CD4-positive, alpha-beta memory T cell (primary cell): ENCODE results near the gene SLC66A2. TPM values are rescaled to one million over a fixed set of nuclear protein-coding genes. Genes with fewer than 3 reads are reported as not detected.

Experiments
- CTCF ChIA-PET: fragments of 350-600 bp; sonication (Branson Sonifier 250); formaldehyde crosslinking; loops from one replicate; lab custom pipeline; 2021; ENCODE audit warnings: inconsistent platforms; ENCODE audit not compliant: partially characterized antibody; lab: Charles Lee
- POLR2A ChIA-PET: fragments of 350-600 bp; sonication (Branson Sonifier 250); formaldehyde crosslinking; loops from one replicate; lab custom pipeline; 2021; ENCODE audit not compliant: partially characterized antibody; lab: Charles Lee
- DNase-seq, 5 donors: peaks; one replicate each; pipeline versions ENCODE4 v3.0.0 to v3.0.0-alpha.2; 2020 to 2022; ENCODE audit warnings: mixed read lengths in 1 of 5
- H3K27ac ChIP-seq: one replicate; pipeline ENCODE4 v1.7.0; 2013; ENCODE audit warnings: low read depth, low read length
- H3K27me3 ChIP-seq: 2 replicates; pipeline ENCODE4 v1.7.0; 2013; ENCODE audit warnings: mild to moderate bottlenecking, low read length, moderate library complexity; ENCODE audit not compliant: insufficient read depth
- H3K36me3 ChIP-seq: 2 replicates; pipeline ENCODE4 v1.7.0; 2013; ENCODE audit warnings: mild to moderate bottlenecking, low read length, moderate library complexity; ENCODE audit not compliant: insufficient read depth
- H3K4me1 ChIP-seq: 2 replicates; pipeline ENCODE4 v1.7.0; 2013; ENCODE audit warnings: mild to moderate bottlenecking, low read length, moderate library complexity; ENCODE audit not compliant: insufficient read depth
- H3K4me3 ChIP-seq, 2 donors: one replicate each; pipeline ENCODE4 v1.7.0; 2013; ENCODE audit warnings: low read length in 2 of 2, mild to moderate bottlenecking in 1 of 2
- H3K9me3 ChIP-seq, 2 donors: one replicate each; pipeline ENCODE4 v1.7.0; 2013; ENCODE audit warnings: low read length in 2 of 2, control low read depth in 1 of 2; ENCODE audit not compliant: control insufficient read depth in 1 of 2
- H3K27ac Mint-ChIP-seq, 7 donors: one replicate each; pipeline ENCODE4 v1.8.0; 2020 to 2021; ENCODE audit warnings: mixed read lengths in 7 of 7, mild to moderate bottlenecking in 6 of 7, inconsistent platforms in 3 of 7, moderate library complexity in 3 of 7
- H3K27me3 Mint-ChIP-seq, 2 donors: one replicate each; pipeline ENCODE4 v1.8.0; 2020 to 2021; ENCODE audit warnings: mixed read lengths in 2 of 2
- H3K36me3 Mint-ChIP-seq, 2 donors: one replicate each; pipeline ENCODE4 v1.8.0; 2020 to 2021; ENCODE audit warnings: mixed read lengths in 2 of 2, inconsistent platforms in 1 of 2, mild to moderate bottlenecking in 1 of 2
- H3K4me1 Mint-ChIP-seq, 4 donors: one replicate each; pipeline ENCODE4 v1.8.0; 2020 to 2021; ENCODE audit warnings: mixed read lengths in 4 of 4, mild to moderate bottlenecking in 1 of 4
- H3K4me3 Mint-ChIP-seq, 8 donors: one replicate each; pipeline ENCODE4 v1.8.0; 2020 to 2021; ENCODE audit warnings: mixed read lengths in 8 of 8, mild to moderate bottlenecking in 7 of 8, moderate library complexity in 6 of 8, inconsistent platforms in 3 of 8
- H3K9me3 Mint-ChIP-seq, 8 donors: one replicate each; pipeline ENCODE4 v1.8.0; 2020 to 2021; ENCODE audit warnings: mixed read lengths in 8 of 8, mild to moderate bottlenecking in 5 of 8, inconsistent platforms in 3 of 8, moderate library complexity in 1 of 8
- intact Hi-C: fragments of 100-400 bp; cut with micrococcal nuclease; formaldehyde crosslinking; loops from one replicate; pipeline ENCODE4 v1.15.1; 2023
- polyA plus RNA-seq, 2 donors: library from polyadenylated mRNA; unstranded; fragments of 300-500 nt; fragmentation: Illumina TruSeq; gene quantifications; one replicate each; pipeline ENCODE4 v1.2.3, GENCODE V29; 2021
- total RNA-seq, 2 experiments: library from RNA; stranded (reverse); gene quantifications; one replicate each; pipeline ENCODE4 v1.2.3, GENCODE V29; 2021

SLC66A2 gene
- total and polyA plus RNA-seq, 4 experiments from 2014 or later: 15.7 to 26.4 (median 23.6) TPM

DNA sequence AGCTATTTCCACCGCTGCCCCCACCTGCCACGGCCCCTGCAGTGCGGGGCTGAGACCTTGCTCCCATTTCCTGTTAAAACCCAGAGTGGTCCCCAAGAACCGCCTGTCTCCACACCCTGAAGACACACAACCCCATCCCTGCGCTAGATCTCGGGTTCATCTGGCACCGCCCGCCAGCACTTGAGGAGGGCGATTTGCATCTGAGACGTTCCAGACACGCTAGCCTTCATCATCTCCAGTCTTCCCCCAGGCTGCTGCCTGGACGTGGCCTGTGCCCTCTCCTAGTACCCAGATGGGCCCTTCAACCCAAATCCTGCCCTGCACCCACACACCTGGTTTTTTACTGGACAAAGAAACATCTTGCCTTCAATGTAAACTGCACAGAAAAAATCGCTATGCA, 49.8 kb downstream of the SLC66A2 start:
- intact Hi-C loops: no loop called here

GRCh38 chr18:79900610-79901570, 50.6 kb downstream of the SLC66A2 start:
- Histone ChIP-seq H3K9me3 (peaks cover 0 to 5% of the 10 kb centered on the region in 2 donors), H3K27ac (no peak overlapping the region), H3K36me3 (no peaks in the 10 kb centered on the region), H3K4me1 (no peaks in the 10 kb centered on the region), H3K27me3 (no peaks in the 10 kb centered on the region), H3K4me3 (no peak overlapping the region)
- CTCF ChIA-PET: no interaction called here
- DNase-seq: no peak
- no peak overlapping the region for H3K4me3 Mint-ChIP-seq
- peaks cover 0 to 5% (median 1%) of the 10 kb centered on the region in 4 donors for H3K4me1 Mint-ChIP-seq
- H3K27ac Mint-ChIP-seq: no peak overlapping the region
- H3K36me3 Mint-ChIP-seq: peaks cover 23 to 24% of the 10 kb centered on the region in 2 donors
- intact Hi-C loops: no loop called here
- H3K27me3 Mint-ChIP-seq: no peaks in the 10 kb centered on the region
- H3K9me3 Mint-ChIP-seq: peaks cover 0 to 32% (median 21%) of the 10 kb centered on the region in 8 donors
- POLR2A ChIA-PET: no interaction called here

More for the DNA sequence above, 49.8 kb downstream of the SLC66A2 start:
- ChIA-PET CTCF (no interaction called here), POLR2A (no interaction called here)
- no peak overlapping the region for H3K4me3 ChIP-seq
- H3K4me3 Mint-ChIP-seq: no peak overlapping the region
- H3K36me3 ChIP-seq: no peaks in the 10 kb centered on the region
- H3K36me3 Mint-ChIP-seq: peaks cover 27 to 28% of the 10 kb centered on the region in 2 donors
- no peaks in the 10 kb centered on the region for H3K27me3 Mint-ChIP-seq
- H3K27ac Mint-ChIP-seq: peak overlapping the region in 2 of 7 donors; percentile 12 to 46
- H3K9me3 Mint-ChIP-seq: peaks cover 0 to 27% (median 16%) of the 10 kb centered on the region in 8 donors
- H3K4me1 ChIP-seq: no peaks in the 10 kb centered on the region
- DNase-seq: no peak
- H3K27ac ChIP-seq: no peak overlapping the region
- peaks cover 0 to 5% (median 2%) of the 10 kb centered on the region in 4 donors for H3K4me1 Mint-ChIP-seq
- H3K9me3 ChIP-seq: peaks cover 0 to 4% of the 10 kb centered on the region in 2 donors
- no peaks in the 10 kb centered on the region for H3K27me3 ChIP-seq

- Mint-ChIP-seq H3K27ac (no peak overlapping the region), H3K27me3 (no peaks in the 10 kb centered on the region), H3K36me3 (peaks cover 20 to 23% of the 10 kb centered on the region in 2 donors), H3K4me3 (no peak overlapping the region), H3K9me3 (peaks cover 8 to 41% (median 30%) of the 10 kb centered on the region in 8 donors), H3K4me1 (peaks cover 0 to 5% (median under 1%) of the 10 kb centered on the region in 4 donors)
- no peak for DNase-seq
- ChIA-PET POLR2A (no interaction called here), CTCF (no interaction called here)
- intact Hi-C loops: no loop called here
- Histone ChIP-seq H3K4me1 (no peaks in the 10 kb centered on the region), H3K27me3 (no peaks in the 10 kb centered on the region), H3K9me3 (peaks cover 0 to 5% of the 10 kb centered on the region in 2 donors), H3K27ac (no peak overlapping the region), H3K36me3 (no peaks in the 10 kb centered on the region), H3K4me3 (no peak overlapping the region)
These were observed 51.6 kb downstream of the SLC66A2 start for GRCh38 chr18:79899609-79900445.

DNA sequence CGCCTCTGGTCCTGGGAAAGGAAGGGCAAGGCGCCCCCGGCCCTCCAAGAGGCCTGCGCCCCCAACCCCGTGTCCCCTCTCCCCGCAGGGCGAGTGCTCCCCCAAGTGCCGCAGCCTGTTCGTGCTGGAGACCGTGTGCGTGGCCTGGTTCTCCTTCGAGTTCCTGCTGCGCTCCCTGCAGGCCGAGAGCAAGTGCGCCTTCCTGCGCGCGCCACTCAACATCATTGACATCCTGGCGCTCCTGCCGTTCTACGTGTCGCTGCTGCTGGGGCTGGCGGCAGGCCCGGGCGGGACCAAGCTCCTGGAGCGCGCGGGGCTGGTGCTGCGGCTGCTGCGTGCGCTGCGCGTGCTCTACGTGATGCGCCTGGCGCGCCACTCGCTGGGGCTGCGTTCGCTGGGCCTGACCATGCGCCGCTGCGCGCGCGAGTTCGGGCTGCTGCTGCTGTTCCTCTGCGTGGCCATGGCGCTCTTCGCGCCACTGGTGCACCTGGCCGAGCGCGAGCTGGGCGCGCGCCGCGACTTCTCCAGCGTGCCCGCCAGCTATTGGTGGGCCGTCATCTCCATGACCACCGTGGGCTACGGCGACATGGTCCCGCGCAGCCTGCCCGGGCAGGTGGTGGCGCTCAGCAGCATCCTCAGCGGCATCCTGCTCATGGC, 52.4 kb downstream of the SLC66A2 start:
- Histone ChIP-seq H3K4me3 (no peak overlapping the region), H3K4me1 (no peaks in the 10 kb centered on the region), H3K27me3 (no peaks in the 10 kb centered on the region), H3K36me3 (no peaks in the 10 kb centered on the region), H3K9me3 (peaks cover 0 to 5% of the 10 kb centered on the region in 2 donors), H3K27ac (no peak overlapping the region)
- peaks cover 8 to 46% (median 34%) of the 10 kb centered on the region in 8 donors for H3K9me3 Mint-ChIP-seq
- no peak overlapping the region for H3K27ac Mint-ChIP-seq
- POLR2A ChIA-PET: no interaction called here
- no peak for DNase-seq
- CTCF ChIA-PET: no interaction called here
- H3K4me3 Mint-ChIP-seq: no peak overlapping the region
- peaks cover 20 to 23% of the 10 kb centered on the region in 2 donors for H3K36me3 Mint-ChIP-seq
- H3K4me1 Mint-ChIP-seq: peaks cover 0 to 5% (median under 1%) of the 10 kb centered on the region in 4 donors
- H3K27me3 Mint-ChIP-seq: no peaks in the 10 kb centered on the region
- intact Hi-C loops: no loop called here

- intact Hi-C loops: no loop called here
- H3K27me3 ChIP-seq: no peaks in the 10 kb centered on the region
- H3K36me3 Mint-ChIP-seq: peaks cover 19 to 21% of the 10 kb centered on the region in 2 donors
- H3K27ac ChIP-seq: no peak overlapping the region
- POLR2A ChIA-PET: no interaction called here
- peaks cover 0 to 5% of the 10 kb centered on the region in 2 donors for H3K9me3 ChIP-seq
- no peaks in the 10 kb centered on the region for H3K36me3 ChIP-seq
- H3K4me1 Mint-ChIP-seq: peaks cover 0 to 5% (median under 1%) of the 10 kb centered on the region in 4 donors
- H3K27ac Mint-ChIP-seq: no peak overlapping the region
- H3K4me1 ChIP-seq: no peaks in the 10 kb centered on the region
- H3K27me3 Mint-ChIP-seq: no peaks in the 10 kb centered on the region
- H3K4me3 ChIP-seq: no peak overlapping the region
- CTCF ChIA-PET: no interaction called here
- H3K9me3 Mint-ChIP-seq: peaks cover 15 to 56% (median 43%) of the 10 kb centered on the region in 8 donors
- no peak for DNase-seq
- no peak overlapping the region for H3K4me3 Mint-ChIP-seq
These were observed 53.4 kb downstream of the SLC66A2 start for GRCh38 chr18:79897940-79898625.

- H3K9me3 Mint-ChIP-seq: peaks cover 16 to 69% (median 56%) of the 10 kb centered on the region in 8 donors
- POLR2A ChIA-PET: no interaction called here
- H3K4me3 Mint-ChIP-seq: no peak overlapping the region
These were observed 54.7 kb downstream of the SLC66A2 start for GRCh38 chr18:79896738-79897137.

More at GRCh38 chr18:79896738-79897137, 54.7 kb downstream of the SLC66A2 start:
- Histone ChIP-seq H3K36me3 (no peaks in the 10 kb centered on the region), H3K4me3 (no peak overlapping the region), H3K27me3 (no peaks in the 10 kb centered on the region), H3K4me1 (no peaks in the 10 kb centered on the region), H3K9me3 (peaks cover 0 to 10% of the 10 kb centered on the region in 2 donors), H3K27ac (no peak overlapping the region)
- DNase-seq: no peak
- Mint-ChIP-seq H3K27ac (no peak overlapping the region), H3K27me3 (no peaks in the 10 kb centered on the region), H3K4me1 (peaks cover 0 to 2% (median 0%) of the 10 kb centered on the region in 4 donors), H3K36me3 (peaks cover 7 to 12% of the 10 kb centered on the region in 2 donors)
- CTCF ChIA-PET: no interaction called here
- intact Hi-C loops: no loop called here
